Measurements from ENCODE around the gene SLC7A1. TPM values are rescaled to one million over a fixed set of nuclear protein-coding genes. Genes with fewer than 3 reads are reported as not detected.

The SLC7A1 gene
- total RNA-seq, 1 donor from 2014 or later, result 24.5 TPM

DNA sequence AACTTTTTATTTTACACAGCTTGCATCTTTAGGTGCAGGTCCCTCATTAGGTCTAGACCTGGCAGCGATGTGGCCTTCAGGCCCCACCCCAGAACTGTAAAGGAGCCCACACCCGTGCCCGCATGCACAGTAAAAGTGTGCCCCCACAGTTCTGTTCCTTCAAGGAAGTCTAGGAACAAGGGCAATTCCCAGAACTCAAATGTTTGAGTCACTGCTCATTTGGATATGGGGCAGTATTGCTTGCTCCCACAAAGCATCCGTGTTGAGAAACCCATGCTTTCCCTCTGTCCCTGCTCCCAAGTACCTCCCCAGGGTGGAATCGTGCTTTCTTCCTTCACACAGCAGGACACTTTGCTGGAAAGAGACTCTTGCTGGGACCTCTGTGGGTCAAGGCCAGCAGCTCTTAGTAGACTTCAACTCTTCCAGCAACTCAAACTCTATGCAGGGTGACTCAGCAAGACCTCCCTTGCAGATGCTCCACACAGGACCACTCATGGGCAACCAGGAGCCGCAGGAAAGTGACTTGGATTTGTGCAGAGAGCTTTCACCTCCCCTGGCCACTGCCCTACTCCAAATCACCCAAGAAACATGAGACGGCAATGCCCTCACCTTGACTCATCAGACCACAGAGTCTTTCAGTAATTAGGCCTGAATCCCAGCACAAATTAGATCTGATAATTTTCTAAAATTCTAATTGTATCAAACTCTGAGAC lies 12.3 kb downstream of the SLC7A1 start:
- no peak for DNase-seq (ENCODE audit: low read depth, low spot score)

DNA sequence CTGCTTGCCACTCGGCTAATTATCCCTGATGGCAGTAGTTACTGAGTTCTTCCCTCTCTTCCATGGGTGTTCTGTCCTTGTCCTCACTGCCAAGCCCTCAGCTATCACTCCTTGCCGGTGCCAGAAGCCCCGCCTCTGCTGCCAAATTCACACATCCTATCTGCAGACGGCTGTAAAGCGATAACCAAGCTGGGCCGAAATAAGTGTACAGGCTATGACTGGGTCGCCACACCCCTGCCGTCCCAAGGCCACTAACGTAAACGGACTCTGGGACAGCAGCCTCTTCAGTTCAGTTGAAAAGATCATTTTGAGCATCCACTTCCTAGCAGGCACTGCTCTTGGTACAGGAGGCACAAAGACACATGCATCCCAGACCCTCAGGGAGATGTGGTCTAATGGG lies 13.3 kb downstream of the SLC7A1 start:
- no peak for DNase-seq (ENCODE audit: low read depth, low spot score)

DNA sequence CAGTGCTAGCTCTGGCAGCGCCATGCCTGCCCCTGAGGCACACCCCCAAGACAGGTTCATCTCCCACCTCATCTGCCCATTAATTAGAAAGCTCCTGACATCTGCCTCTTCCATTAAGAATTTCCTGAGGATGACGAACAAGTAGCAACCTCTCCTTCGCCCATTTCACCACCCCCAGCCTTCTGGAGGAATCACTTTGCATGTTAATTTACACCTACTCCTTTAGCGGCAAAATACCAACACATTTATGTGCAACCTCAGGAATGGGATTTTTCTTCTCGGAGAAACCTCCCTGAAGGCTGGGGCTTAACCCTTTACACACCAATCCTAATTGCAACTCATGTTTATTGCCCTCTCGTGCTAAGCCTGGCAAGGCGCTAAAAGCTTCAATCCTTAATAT lies 13.8 kb downstream of the SLC7A1 start:
- DNase-seq (ENCODE audit: low read depth, low spot score), result no peak

DNA sequence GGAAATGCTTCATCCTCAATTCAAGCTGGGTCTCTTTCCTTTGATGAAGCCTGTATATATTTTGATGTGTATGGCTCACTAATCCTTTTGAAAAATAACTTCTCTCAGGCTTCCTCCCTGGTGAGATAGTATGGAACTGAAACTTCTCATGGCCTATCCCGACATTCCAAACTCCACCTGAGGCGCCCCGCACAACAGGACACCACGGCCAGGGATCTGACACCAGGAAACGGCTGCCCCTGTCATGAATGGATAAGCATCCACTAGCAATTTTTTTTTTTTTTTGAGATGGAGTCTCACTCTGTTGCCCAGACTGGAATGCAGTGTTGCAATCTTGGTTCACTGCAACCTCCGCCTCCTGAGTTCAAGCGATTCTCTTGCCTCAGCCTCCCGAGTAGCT lies 16.4 kb downstream of the SLC7A1 start:
- DNase-seq (ENCODE audit: low read depth, low spot score), result no peak

DNA sequence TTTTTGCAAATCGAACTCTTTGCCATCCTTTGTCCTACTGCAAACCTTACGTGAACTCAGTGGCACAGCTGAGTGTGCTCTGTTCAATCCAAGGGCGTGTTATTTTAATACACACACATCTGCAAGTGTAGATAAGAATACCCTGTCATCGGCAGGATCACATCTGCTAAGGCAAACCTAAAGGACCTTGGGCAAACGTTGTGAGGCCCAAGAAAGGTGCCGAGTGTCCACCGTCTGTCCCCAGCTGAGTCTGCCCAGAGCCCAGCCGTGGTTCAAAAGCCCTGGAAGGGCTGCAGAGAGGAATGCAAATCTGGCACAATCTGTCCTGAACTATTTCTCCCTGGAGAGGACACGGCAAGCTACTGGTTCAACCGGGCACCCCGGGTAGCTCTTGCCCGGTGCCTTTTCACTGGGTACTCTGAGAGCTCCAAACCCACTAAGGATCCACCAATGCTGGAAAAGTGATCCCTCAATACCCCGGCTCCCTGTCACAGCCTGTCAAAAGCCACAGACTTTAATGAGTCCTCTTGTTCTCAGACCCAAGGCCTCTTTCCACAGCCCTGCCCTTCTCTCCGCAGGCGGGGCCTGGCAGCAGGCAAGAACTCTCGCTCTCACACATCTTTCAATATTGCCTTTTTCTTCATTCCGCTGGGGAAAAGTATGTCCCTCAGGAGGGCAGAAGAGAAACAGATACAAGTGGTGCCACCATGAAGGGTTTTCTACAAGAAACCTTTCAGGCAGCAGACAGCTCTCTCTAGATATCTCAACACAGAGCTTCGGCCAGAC lies 17.0 kb downstream of the SLC7A1 start:
- no peak for DNase-seq (ENCODE audit: low read depth, low spot score)

DNA sequence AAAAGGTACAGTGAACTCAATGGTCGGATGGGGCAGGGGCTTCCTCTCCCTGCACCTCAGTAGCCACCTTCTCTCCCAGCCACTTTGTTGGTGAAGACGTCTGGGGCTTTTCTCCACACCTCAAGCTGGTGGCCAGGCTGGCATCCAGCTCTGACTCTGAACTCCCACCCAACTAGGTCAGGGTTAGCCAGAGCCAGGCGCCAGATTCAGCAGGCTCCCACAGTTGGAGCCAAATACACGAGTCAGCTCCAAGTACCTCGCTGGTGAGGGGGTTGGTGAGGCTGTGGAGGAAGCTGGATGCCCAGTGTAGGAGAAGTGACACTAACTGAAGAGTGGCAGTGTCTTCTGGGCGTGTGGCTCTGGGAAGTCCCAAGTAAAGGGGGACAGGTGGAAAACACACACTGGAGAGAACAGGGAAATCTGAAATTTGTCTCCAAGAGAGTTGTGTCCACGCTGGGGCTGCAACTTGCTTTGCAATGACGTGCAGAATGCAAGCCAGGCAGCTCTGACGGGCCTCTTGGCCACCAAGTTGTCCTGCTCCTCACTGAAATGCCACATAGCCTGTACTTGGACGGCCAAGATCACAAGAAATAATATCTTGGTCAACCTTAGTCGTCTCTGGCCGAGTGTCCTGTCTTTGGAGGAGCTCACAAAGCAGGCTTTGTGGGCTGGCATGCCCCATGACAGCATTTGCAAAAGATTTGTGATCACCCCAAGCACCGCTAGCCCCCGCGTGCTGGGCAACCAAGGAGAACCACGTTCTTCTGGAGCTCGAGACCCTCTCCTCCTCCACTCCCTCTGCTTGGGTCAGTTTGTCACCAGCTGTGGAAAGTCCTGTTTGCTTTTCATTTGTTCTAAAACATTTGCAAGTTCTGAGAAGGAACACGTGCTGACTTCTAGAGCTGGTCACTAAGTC lies 18.1 kb downstream of the SLC7A1 start:
- DNase-seq (ENCODE audit: low read depth, low spot score), result no peak

DNA sequence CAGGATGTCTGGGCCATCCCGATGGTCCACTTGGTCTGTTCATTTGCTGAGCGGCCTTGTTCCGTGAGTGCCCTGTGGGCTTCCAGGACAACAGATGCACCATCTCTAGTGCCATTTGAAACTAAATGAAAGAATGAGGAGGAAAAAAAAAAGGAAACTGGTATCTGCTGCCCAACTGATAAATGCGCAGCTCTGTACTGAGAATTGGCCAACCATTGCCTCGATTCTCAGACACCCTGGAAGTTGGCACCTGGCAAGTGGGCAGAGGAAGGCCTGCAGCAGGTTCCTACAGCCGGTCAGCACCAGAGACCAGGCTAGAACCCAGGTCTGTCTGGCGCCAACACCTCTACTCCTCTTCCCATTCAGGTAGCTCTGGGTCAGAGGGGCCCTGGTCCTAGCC lies 18.9 kb downstream of the SLC7A1 start:
- DNase-seq (ENCODE audit: low read depth, low spot score), result no peak

DNA sequence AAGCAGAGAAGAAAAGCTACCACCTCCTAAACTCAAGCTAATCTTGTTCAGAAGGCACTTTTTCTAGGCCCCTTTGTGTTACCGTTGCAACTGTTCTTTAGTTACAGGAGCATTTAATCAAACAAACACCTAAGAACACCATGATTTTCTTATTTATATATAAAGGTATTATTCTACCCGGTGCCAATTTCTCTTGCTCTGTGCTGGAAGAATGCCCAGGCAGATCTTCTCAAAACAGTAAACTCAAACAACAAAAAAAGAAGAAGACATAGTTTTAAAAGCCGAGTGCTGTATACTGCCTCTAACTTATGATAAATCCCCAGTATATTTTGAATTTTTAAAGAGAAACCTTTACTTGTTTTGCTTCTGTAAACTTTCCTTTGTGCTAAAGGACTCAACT lies 20.4 kb downstream of the SLC7A1 start:
- DNase-seq (ENCODE audit: low read depth, low spot score), result no peak

- DNase-seq (ENCODE audit: low read depth, low spot score), result no peak
These were observed 22.3 kb downstream of the SLC7A1 start for GRCh38 chr13:29573190-29573589.

- no peak for DNase-seq (ENCODE audit: low read depth, low spot score)
These were observed 22.9 kb downstream of the SLC7A1 start for GRCh38 chr13:29572575-29572974.

DNA sequence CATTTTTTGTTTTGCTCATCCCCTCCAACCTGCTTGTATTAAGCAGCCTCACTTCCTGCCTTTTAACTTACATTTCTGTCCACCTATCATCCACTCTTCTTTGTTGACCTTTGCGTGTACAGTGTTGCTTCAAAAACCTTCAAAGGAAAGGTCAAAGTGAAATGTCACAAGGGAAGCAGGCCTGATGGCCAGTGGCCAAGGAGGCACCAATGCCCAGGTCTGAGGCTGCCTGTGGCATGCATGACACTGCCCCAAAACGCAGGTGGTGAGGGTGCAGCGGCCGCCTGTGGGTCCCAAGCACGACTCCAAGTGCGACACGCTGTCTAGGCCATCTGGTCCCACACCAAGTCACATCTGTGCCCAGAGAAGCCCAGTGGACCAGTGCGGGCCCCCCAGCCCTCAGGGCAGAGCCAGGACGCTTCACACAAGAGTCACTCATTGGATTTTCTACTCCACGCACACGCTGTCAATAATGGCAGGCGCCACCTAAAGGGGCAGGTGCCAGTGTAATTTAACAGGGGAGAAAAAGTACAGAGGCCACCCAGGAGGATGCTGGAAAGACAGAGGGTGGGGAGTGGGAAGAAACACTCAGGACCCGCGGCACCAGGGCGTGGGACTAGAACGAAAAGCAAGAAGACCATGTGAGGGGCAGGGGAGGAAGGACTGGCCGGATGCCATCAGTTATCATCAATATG lies 23.5 kb downstream of the SLC7A1 start:
- DNase-seq (ENCODE audit: low read depth, low spot score), result no peak

DNA sequence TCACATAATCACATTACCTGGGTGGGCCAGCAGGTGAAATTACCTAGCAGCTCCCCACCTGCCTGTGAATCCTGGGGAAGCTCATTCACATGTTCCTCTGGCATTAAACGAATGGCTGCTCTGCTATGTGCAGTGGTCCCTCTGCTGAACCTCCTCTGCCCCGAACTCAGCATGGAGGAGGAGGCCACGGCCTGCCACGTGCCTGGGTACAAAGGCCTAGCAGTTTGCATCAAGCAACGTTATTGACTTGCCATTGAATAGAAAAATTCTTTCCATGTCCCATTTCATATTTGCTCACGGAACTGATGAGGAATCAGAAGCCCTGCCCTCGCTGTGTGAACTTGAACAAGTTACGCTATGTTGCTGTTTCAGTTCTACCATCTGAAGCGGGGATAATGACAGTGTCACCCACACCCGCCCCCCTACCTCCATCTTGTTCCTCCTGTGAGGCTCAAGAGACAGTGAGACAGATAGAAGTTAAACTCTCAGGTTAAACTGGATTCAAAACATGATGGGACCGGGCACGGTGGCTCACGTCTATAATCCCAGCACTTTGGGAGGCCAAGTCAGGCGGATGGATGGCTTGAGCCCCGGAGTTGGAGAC lies 25.3 kb downstream of the SLC7A1 start:
- no peak for DNase-seq (ENCODE audit: low read depth, low spot score)

DNA sequence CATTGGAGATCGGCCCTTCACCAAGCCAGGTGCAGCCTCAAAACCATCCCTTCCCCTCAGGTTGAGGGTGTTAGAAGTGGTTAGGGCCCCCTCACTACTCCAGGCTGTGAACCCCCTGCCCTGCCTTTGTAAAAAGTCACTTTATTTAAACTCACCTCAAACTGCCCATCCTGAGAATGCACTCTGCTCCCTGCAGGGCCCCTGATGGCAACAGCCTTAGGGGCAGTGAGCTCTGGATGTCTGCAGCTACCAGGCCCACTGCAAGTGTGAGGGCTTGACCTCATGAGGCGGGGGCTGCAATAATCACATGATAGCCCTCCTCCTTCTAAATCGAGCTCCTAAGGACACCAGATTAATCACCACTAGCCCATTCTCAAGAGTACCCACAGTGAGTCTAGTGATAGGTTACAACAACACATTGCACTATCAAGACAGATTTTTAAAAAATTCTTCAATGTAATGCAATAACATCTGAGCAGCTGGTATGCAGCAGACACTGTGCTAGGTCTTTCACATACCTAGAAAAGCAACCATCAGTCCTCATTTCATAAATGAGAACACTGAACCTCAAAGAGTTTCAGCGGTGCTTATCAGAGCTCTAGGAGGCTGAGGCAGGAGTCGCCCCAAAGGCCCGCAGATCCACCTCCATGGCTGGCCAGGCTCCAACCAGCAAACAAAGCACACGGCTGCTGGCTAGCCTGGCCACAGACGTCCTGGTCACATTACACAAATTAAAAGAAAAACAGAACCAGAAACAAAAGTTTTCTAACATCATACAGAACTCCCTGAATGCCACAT lies 26.0 kb downstream of the SLC7A1 start:
- no peak for DNase-seq (ENCODE audit: low read depth, low spot score)

GRCh38 chr13:29568731-29569130 lies 26.8 kb downstream of the SLC7A1 start:
- DNase-seq (ENCODE audit: low read depth, low spot score), result no peak

DNA sequence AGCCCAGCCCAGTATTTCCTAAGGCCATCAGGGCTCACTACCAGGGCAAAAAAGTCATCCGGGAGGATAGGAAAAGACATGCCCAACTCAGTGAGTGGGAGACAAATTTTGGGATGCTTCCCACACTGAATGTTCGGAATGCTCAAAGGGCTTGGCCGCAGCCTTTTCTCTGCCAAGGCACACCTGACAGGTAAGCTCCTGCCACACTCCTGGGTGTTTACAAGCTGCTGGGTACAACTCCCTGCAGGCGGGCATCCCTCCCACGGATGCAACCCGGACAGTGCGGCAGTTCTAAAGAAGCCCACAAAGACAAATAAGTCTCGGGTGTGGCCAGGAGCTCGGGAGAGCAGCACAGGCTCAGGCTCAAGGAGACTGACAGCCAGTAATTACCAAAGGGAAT lies 28.1 kb downstream of the SLC7A1 start:
- no peak for DNase-seq (ENCODE audit: low read depth, low spot score)

GRCh38 chr13:29566206-29566605 lies 29.3 kb downstream of the SLC7A1 start:
- DNase-seq (ENCODE audit: low read depth, low spot score), result no peak

DNA sequence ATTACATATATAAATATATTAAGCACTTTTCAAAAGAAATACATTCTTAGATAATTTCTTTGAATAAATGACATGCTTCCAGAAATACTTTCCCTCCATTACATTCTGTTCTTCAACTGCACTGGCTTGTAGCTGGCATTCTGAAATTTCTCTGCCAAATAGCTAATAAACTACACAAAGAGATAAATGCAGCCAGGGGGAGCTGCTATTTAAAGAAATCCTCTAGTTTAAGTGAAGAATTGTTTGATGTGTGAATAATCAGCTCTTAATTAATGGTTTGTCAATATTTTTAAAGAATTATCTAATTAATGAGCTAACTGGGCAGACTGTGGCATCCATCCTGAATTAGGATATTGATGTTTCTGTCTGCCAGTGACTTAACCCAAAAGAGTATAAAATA lies 30.7 kb downstream of the SLC7A1 start:
- no peak for DNase-seq (ENCODE audit: low read depth, low spot score)

GRCh38 chr13:29564373-29564772 lies 31.1 kb downstream of the SLC7A1 start:
- DNase-seq (ENCODE audit: low read depth, low spot score), result no peak

DNA sequence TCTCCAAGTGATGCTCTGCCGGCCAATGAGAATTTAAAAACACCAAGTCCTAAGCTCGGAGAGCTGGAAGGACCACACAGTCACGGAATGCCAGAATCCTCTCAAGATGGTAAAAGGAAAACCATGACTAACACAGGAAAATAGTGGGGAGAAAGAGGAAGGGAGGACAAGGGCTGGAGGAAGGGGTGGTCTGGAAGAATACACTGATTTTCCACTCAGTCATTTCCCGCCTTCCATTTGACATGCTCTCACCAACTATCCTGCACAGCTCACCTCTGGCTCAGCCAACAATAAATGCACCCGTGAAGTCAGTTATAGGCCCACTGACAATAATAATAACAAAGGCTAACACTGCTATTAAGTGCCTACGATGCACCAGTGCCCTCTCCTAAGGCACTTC lies 31.5 kb downstream of the SLC7A1 start:
- DNase-seq (ENCODE audit: low read depth, low spot score), result peak; percentile 68

- no peak for DNase-seq (ENCODE audit: low read depth, low spot score)
These were observed 32.6 kb downstream of the SLC7A1 start for GRCh38 chr13:29562786-29563438.
